Frontal cortex (tissue), 4 donors: ENCODE data around the gene ZBTB38. TPM values are rescaled to one million over a fixed set of nuclear protein-coding genes. Genes with fewer than 3 reads are reported as not detected.

Experiments used
- DNase-seq, 2 donors: peaks; one replicate each; pipeline ENCODE4 v3.0.0; 2012; ENCODE audit warnings: low spot score in 2 of 2
- FAIRE-seq: peaks from 2 replicates; lab custom pipeline; 2012; peaks lifted over from hg19 to GRCh38; lab: Jason Lieb, UNC
- total RNA-seq: library from RNA; depleted of rRNA; stranded (reverse); fragments of >200 nt; gene quantifications from one replicate; pipeline ENCODE4 v1.2.3, GENCODE V29; 2014
- donor health status: control.
- donor health status: control.
- donor health status: control.

ZBTB38 gene
- 149 TPM for total RNA-seq

DNA sequence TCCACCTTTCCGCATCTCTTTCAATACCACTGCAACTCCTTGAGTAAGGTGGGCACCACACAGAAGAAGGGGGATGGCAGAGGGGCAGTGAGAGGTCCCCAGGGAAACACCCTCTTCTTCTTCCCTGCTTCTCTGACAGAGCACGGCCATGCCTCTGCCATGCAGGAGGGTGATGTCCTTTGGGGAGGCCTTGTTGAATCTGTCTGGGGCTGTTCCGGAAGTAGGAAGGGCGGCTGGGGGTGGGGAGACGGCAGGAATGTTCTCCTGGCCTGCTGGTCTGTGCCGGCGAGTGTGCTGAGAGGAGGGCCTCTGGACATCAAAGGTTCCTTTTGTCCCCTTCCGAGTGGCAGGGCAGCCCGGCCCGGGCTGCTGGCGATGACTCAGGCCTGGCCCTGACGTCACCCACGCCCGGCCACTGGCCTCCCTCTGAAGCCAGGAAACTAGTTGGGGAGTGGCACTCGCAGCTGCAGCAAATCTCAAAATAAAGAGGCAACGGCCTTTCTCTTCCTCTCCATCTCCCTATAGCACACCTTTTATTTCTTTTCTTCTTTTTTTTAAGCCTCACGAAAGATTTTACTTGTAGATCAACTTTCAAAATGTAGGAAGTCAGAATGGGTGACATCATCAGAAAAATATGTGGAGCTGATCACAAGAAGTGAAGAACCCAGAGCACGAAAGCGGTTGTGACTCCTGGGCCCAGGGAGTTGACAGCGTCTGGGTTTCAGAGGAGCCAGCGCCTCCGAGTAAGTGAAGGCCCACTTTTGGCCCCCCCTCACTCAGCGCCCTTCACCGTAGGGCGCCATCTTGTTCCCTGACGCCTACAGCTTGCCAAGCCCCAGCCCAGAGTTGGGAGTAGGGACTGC is at the start of gene ZBTB38:
Gene ZBTB38 (plus strand): TSS at position 443 of the 863 bp plus-strand sequence. CDS start 73,885 bp downstream, outside the sequence.
- FAIRE-seq (no peak), DNase-seq (peak; percentile 60 to 79)

DNA sequence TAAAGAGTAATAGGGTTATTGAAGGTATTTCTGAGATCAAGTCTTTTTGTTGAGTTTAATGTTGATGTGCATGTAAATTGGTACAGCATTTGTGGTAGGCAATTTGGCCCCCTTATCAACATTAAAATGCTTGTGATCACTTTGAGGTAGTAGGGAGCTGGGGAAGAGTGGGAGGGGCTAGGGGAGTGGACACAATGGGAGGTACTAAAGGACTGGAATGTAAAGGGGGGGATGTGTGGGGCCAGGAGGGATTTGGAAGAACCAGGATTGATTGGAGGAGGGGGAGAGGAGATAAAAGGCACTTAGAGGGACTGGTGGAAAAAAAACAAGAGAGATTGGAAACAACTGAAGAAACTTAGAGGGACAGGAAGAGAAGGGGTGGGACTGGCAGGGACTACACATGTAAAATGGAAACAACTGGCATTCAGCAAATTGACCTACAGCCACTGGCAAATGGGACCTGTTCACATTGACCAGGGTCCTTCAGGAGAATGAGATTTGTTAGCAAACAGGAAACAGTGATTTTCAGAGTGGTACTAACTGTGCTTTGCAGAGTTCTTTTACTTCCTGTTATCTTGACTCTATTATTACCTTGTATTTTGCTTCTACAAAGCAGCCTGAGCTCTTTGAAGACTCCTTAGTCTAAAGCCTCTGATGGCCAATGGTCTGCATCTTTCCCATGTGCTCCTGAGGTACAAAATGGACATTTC is 47.8 kb upstream of the ZBTB38 start:
- DNase-seq (no peak), FAIRE-seq (no peak)

DNA sequence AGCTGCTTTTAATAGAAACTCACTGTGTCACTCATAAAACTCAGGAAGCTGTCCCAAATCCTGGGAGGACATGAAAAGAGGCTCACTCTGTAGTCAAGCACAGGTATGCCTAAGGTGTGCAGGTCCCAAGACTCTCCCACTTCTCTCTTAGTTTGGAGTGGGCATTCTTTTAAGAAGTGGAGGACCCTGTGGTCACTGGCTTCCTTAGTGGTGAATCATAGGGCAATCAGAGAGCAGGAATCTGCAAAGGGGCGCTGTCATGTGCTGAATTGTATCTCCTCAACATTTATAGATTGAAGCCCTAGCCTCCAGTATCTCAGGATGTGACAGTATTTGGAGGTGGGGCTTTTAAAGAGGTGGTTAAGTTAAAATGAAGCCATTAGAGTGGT is 47.2 kb upstream of the ZBTB38 start:
- FAIRE-seq (no peak), DNase-seq (no peak)

DNA sequence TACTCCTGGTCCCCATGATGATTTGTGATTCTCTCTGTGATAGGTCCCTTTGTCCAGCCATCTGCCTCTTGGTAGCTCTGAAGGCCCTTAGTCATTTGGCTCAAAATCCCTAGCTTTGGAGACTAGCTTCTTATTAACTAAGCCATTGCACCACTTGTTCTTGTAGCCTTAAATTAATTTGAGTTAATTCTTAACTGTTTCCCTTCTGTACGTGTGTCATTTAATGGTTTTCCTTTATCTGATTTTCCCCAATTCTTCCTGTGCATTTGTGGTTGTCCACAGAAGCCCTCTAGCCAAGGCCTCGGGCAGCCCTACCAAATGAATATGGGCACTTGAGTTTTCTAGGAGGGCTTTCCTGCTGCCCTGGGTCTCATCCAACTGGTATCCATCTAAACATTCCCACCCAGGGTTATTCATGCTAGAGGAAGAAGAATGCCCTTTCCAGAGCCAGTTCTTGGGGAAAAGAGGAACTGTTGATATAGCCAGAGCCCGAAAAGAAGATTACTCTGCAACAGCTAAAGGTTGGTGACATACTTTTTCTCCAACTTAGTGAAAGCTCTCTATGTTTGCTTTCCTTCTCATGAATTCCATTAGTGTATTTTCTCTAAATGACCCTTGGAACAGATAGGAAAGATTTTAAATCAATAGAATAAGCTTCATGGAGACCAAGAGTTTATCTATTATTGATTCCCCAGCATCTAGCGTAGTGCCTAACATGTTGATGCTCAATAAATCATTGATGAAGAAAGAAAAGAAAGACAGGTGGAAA is 44.2 kb upstream of the ZBTB38 start:
- FAIRE-seq (no peak), DNase-seq (no peak)

DNA sequence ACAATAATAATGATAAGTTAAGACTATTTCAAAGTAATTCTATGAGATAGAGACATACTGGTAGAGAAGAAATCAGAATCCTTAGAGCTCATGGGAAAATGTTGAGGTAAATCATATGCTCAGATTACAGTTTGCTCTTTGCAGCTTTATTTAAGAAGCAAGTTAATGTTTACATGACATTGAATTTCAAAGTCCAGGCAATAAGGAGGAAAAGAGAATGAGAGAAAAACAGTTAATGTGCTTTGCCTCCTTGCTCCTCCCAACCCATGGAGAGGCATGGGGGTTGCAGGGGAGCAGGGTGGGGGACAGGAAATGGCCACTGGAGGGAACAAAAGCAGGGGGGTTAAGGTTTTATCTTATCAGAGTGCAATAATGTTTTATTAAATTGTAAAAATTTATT is 42.2 kb upstream of the ZBTB38 start:
- DNase-seq (no peak), FAIRE-seq (no peak)

GRCh38 chr3:141326626-141327025 is 41.7 kb upstream of the ZBTB38 start:
- DNase-seq, result no peak

GRCh38 chr3:141328286-141329166 is 39.8 kb upstream of the ZBTB38 start:
- FAIRE-seq (no peak), DNase-seq (no peak)

More at GRCh38 chr3:141326626-141327025, 41.7 kb upstream of the ZBTB38 start:
- FAIRE-seq, result no peak

DNA sequence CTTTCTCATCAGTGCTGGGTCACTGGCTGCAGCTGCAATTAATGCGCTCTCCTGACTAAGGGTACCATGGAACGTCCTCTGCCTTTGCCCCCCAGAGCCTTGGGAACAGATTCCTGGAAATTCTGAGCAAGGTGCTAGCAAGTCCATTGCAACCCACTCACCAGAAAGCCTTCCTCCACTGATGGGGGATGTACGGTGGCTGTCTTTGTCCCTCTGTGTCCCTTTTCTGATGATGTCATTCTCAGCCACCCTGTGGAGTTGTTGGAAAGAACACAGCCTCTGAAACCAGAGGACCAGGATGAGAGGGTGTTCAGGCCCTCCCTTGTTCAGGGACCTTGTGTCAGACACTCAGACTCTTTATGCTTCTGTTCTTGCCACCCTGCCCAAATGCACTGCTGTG is 38.1 kb upstream of the ZBTB38 start:
- no peak for DNase-seq
- FAIRE-seq, result no peak

DNA sequence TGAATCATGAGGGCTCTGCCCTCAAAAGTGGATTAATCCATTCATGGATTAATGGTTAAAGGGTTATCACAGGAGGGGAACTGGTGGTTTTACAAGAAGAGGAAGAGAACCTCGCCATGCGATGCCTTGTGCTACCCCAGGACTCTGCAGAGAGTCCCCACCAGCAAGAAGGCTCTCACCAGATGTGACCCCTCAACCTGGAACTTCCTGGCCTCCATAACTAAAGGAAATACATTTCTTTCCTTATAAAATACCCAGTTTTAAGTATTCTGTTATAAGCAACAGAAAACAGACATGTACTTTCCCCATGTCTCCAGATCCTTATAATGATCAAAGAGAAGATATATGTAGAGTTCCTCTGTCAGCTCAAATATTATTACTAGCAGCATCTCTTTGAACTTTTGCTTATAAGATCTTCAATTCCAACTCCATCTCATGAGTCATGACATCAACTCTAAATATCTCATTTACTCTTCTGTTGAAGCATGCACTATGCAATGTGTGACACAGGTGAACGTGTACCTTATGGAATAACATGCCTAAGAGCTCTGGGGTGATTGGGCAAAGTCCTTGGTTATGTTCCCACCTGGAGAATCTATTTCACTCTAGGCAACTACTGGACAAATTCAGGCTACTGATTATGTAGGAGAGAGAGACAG is 37.5 kb upstream of the ZBTB38 start:
- no peak for DNase-seq

DNA sequence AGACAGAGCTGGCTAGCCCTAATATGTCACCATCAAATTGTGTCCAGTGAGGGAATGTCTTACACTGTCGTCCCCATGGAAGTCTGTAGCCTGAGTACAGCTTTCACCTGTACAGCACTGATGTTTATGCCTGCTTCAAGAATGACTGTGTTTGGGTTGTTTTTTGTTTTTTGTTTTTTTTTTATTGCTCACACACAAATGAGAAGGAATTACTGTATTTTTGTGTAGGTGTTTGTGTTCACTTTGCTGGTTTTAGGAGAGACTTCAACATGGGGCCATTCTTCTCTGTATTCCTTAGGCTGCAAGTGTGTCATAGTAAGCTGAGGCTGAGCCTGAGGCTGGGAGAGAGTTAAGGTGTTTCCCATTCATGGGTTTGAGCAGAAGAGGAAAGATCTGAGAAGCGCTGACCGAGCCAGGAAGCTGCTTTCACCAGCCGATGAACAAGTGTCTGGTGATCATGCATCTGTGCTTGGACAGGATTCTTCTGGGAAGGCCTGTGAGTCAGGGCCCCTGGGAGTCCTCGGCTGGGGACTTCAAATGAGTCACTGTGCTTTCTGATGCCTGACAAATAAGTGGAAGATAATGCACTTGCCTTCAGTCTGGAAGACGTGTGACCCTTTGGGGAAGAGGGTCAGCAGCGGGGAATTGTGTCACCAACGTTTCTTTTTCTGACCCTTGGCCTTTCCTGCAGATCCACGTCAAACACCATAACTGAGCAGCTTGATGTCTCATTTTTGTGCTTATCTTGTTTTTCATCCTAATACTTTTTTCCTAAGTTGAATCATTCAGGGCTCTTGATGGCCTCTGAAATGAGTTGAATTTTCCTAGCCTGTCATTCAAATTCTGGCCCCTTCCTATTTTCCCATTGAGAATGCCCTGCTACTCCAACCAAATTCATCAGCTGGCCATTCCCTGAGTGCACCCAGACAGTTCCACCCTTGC is 36.7 kb upstream of the ZBTB38 start:
- DNase-seq (no peak), FAIRE-seq (no peak)

More for the DNA sequence above, 37.5 kb upstream of the ZBTB38 start:
- no peak for FAIRE-seq

DNA sequence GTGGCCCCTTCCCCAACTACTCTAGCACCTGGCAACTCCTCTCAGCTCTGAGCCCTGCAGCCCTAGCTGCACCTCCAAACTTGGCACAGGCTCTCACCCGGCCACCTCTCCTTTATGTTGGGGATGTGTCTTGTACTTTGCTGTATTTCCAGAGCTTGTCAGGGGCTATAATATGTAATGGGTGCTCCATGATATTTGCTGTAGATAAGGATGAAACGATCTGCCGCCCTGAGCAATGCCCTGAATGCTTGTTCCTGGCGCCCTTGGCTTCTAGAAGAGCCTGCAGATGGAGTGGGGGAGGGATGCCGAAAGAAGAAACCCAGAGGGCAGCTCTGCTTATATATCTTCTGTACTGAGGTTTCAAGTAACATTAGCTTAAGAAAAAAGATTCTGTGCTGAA is 35.9 kb upstream of the ZBTB38 start:
- no peak for FAIRE-seq

DNA sequence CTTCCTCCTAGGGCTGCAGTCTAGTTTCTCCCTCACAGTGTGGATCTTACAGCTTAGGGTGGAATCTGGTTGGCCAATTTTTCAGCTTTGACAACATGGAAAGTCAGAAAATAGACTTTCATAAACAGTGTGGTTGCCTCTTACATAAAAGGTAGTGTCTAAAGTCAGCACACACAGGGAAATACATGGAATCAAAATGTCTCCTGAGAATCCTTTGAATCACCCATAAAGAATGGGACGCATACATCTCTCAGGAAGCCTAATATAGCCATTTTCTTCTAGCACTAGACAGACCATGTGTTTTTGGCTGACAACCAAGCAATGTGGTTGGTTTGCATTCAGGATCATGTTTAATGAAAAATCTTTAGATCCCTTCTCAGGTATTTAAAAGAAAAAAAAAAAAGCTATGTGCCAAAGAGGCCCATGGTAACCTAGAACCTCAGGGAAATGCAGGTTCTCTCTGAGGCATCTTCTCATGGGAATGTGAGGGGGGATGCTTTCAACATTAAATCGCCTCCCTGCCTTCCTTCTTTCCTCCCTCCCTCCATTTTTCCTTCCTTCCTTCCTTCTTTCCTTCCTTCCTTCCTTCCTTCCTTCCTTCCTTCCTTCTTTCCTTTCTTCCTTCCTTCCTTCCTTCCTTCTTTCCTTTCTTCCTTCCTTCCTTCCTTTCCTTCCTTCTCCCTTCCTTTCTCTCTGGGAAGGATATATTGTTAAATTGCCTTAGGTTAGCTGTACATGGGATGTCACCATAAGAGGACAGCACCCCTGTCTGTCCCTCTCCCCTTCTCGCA is 34.3 kb upstream of the ZBTB38 start:
- DNase-seq (no peak), FAIRE-seq (no peak)

More for the DNA sequence above, 35.9 kb upstream of the ZBTB38 start:
- DNase-seq, result no peak

DNA sequence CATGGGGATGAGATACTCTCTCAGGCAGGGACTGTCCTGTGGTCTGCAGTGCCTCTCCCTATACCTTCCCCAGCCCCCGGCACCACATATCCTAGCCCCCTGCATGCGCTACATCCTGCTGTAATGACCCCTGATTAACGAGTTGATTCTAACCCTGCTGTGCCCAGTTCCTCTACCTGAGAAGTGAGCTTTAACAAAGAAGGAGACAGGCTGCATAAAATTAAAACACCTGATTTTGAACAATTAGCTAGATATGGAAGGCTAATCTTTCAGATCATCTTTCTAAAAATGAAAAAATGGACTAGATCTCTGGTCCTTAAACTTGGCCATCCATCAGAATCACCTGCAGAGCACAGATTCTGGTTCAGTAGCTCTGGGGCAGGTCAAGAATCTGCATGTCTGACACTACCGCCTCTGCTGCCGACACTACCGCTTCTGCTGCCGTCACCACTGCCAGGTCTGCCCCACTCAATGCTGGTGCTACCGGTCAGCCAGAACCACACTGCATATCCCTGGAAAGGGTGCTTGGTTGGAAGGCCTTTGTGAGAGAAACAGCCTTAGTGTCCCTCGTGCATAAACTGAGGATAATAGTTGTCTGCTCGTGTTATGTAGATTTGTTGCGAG is 33.6 kb upstream of the ZBTB38 start:
- FAIRE-seq, result no peak
- DNase-seq, result no peak

DNA sequence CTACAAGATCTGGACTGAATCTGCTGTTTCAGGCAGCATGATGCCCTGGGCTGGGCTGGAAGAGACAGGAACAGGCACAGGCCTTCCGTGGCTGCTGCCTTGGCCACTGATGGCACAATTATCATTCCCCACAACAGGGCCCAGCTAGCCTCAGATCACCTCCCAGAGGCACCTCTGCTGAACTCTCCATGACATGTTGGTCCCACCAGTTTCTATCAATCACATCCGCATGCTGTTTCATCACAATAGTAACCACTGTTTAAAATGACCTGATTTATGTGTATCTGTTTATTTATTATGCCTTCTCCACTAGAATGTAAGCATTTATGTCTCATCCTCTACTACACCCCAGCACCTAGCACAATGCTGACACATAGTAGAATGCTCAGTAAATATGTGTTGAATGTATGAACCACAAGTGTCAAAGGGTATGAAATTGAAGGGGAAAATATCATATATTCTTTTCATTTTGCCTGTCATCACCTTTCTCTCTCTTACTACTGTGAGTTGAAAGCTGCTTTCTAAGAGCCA is 32.7 kb upstream of the ZBTB38 start:
- FAIRE-seq, result no peak

DNA sequence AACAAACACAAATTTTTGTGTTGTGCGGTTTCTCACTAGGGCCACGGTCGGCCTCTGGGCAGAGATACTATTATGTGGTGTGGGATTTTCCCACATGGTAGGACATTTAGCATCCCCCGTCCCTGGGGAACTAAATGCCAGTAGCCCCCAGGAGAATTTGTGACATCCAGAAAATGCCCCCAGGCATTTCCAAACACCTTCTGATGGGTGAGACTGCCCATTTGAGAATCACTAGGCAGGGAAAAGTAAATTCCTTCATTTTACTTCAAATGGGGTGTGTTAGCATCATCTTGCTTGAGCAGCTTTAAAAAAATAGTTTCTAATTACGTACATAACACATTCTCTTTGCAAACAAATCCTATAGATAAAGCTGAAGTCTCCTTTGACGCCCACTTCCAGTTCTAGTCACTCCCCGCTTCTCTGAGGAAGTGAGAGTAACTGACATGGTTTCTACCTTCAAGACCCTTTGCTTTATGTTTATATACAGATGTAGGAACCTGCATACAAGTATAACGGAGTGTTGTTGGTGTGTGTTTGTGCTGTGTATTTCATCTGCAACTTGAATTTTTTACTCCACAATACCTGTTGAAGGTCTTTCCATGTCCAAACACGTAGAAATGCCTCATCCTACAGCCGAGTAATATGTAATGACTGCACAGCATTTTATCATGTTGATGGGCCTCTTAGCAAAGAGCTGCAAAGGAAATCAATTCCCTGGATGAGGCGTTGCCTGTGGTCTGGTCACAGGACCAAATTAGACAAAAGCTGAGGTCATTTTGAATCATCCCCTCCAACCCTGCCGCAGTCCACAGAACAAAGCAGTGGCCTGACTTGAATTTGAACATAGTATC is 31.4 kb upstream of the ZBTB38 start:
- no peak for FAIRE-seq
- no peak for DNase-seq

More for the DNA sequence above, 32.7 kb upstream of the ZBTB38 start:
- DNase-seq, result no peak

DNA sequence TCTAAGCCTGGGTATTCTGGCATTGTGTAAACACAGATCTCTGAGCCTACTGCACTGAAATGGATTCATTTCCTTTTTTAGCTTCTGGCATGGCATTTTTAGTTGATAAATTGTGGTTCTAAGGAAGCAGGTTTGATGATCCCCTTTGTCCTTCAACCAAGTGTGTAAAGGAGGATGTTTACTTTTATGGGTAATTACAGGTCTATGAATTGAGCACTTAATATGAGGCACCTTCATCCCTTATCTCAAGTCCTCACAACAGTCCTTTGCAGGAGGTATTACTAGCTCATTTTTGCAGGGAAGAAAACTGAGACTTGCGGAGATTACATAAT is 30.8 kb upstream of the ZBTB38 start:
- no peak for FAIRE-seq
- DNase-seq, result no peak
